Neural progenitor cell (in vitro differentiated cells): ENCODE measurements around the gene ZNF133.

Experiments
- CTCF ChIP-seq: fragments of 200-600 bp; sonication (generic); IDR thresholded peaks from 2 replicates; pipeline ENCODE4 v1.5.1; 2017; ENCODE audit warnings: antibody characterized with exemption, mild to moderate bottlenecking
- EZH2 ChIP-seq: fragments of 200-600 bp; sonication (generic); IDR thresholded peaks from 2 replicates; pipeline ENCODE4 v1.6.1; 2017; ENCODE audit warnings: antibody characterized with exemption, mild to moderate bottlenecking, moderate library complexity
- EZH2phosphoT487 ChIP-seq: fragments of 200-600 bp; sonication (generic); IDR thresholded peaks from 2 replicates; pipeline ENCODE4 v1.6.1; 2017; ENCODE audit warnings: antibody characterized with exemption

- TF ChIP-seq CTCF (no peak), EZH2 (no peak), EZH2phosphoT487 (no peak)
These were observed 38.7 kb downstream of the ZNF133 start for GRCh38 chr20:18326990-18327389.
